H4 (cell line): ENCODE data around the gene PCSK4. TPM values are rescaled to one million over a fixed set of nuclear protein-coding genes. Genes with fewer than 3 reads are reported as not detected.
"Not testable (repeated sequence)": the region's sequence is repeated elsewhere in the genome, so short reads cannot be mapped to it uniquely, and the experiment has no call there.

ENCODE experiments used
- DNase-seq: peaks from one replicate; pipeline ENCODE4 v3.0.0-alpha.2; 2015; ENCODE audit warnings: low spot score
- total RNA-seq: library from RNA; depleted of rRNA; stranded (reverse); fragments of >200 nt; shearing (Covaris generic); gene quantifications from 2 replicates; pipeline ENCODE4 v1.2.3, GENCODE V29; 2014

The PCSK4 gene
- total RNA-seq, 1 experiment from 2014 or later = 0.31 TPM

DNA sequence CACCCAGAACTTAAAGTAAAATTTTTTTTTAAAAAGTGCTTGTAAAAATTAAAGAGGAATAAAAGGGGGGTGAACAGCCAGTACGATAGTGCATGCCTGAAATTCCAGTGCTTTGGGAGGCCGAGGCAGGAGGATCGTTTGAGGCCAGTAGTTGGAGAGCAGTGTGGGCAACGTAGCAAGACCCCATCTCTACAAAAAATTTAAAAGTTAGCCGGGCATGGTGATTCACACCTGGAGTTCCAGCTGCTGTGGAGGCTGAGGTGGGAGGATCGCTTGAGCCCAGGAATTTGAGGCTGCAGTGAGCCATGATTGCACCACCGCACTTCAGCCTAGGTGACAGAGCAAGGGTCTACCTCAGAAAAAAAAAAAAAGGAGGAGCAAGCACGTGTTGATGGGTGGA, 14.9 kb upstream of the PCSK4 start:
- DNase-seq = no peak

DNA sequence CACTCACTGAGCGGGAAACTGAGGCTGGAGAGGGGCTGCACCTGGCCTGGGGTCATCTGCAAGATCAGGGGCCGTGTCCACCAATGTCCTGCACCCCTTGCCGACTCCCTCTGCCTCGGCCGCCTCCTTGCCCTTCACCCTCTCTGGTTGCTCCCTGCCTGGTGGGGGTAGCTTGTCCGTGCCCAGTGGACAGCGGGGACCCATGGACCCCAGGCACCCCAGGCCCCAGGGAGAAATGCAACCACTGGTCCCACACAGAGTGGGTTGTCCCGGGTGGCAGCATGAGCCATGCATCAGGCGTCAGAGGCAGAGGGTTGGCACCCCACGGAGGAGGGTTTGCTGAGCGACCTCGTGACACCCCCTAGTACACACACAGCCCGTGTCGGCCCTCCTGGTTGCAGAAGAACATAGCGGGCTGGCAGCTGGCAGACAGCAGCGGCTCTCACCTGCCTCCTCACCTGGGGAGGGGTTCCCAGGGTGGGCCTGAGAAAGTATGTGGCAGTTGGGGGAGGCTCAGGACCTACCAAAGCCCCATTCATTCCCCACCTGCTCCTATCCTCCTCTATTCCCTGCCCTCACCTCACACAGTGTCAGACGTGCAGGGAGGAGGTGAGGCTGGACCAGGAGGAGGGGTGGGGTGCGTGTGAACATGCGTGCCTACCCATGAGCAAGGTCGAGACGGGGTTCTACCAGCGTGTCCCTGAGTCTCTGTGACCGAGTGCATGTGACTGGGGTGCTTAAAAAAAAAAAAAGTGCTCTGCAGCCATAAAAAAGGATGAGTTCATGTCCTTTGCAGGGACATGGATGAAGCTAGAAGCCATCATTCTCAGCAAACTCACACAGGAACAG, 14.0 kb upstream of the PCSK4 start:
- no peak for DNase-seq

GRCh38 chr19:1503089-1503924, 13.2 kb upstream of the PCSK4 start:
- DNase-seq = no peak

GRCh38 chr19:1502433-1503088, 12.4 kb upstream of the PCSK4 start:
- DNase-seq = no peak

DNA sequence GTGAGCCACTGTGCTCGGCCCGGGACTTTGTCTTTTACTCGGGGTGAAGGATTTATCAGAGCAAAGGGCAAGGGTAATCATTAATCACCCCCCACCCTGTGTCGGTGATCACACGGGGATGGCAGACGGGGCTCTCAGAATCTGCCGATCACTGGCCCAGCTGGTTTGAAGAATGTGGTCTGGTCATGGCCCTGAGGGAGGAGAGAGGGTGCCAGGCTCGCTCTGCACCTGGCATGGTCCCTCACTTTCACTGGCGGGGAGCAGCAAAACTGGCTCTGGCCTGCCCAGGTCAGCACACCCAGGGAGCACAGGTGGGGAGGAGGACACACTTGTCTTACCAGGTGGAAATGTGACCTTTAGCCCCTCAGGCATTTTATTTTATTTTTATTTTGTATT, 11.0 kb upstream of the PCSK4 start:
- no peak for DNase-seq

DNA sequence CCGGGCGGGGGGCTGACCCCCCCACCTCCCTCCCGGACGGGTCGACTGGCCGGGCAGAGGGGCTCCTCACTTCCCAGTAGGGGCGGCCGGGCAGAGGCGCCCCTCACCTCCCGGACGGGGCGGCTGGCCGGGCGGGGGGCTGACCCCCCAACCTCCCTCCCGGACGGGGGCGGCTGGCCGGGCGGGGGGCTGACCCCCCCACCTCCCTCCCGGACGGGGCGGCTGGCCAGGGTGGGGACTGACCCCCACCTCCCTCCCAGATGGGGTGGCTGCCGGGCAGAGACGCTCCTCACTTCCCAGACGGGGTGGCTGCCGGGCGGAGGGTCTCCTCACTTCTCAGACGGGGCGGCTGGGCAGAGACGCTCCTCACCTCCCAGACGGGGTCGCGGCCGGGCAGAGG, 9.1 kb upstream of the PCSK4 start:
- DNase-seq = not testable (repeated sequence)

DNA sequence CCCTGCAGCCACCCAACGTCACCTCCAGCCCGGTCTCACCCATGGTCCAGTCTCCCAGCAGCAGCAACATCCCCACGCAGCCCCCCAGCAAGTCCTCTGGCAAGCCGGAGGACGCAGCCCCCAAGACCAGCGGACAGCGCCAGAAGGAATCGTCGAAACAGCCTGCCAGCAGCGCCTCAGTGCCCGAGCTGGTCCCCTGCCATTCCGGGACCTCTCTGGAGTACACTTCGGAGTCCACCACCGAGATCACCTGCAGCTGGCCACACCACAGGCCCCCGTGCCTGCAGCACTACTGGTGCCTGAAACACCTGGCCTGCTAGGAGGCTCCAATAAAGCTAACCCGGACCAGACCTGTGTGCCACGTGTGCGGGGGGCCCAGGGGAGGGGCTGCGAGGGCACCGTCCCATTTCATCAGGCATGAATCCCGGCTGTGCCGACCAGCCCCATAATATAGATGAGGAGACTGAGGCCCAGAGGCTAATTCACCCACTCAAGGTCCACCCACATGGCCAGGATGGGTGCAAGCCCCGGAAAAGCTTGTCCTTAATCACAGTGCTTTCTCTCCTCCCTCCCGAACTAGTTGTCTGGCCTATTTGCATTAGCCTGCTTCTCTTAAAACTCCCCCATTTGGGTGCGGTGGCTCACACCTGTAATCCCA, 7.6 kb upstream of the PCSK4 start:
- no peak for DNase-seq

GRCh38 chr19:1496714-1497577, 6.8 kb upstream of the PCSK4 start:
- DNase-seq = no peak

DNA sequence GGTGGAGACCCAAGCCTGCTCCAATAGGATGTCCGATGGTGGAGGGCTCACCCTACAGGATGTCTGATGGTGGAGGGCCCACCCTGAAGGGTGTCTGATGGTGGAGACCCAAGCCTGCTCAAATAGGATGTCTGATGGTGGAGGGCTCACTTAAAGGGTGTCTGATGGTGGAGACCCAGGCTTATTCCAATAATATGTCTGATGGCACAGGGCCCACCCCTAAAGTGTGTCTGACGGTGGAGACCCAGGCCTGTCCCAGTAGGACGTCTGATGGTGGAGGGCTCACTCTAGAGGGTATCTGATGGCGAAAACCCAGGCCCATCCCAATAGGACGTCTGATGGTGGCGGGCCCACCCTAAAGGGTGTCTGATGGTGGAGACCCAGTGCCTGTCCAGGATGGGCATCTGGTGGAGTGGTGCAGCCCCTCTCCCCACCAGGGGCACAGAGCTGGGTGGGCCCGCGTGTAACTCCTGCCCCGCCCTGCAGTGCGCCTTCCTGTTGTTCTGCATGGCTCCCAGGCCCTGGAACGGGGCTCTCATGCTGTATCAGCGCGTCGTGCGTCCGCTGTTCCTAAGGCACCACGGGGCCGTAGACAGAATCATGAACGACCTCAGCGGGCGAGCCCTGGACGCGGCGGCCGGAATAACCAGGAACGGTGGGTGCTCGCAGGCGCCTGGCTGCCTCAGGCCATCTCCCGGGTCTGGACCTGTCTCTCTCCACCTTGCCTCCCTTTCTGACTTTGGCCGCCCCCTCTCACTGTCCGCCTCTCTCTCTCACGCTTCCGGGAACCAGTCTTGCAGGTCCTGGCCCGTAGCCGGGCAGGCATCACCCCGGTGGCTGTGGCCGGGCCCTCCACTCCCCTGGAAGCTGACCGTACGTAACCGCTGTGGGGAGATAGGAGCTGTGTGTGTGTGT, 5.9 kb upstream of the PCSK4 start:
- DNase-seq = no peak

DNA sequence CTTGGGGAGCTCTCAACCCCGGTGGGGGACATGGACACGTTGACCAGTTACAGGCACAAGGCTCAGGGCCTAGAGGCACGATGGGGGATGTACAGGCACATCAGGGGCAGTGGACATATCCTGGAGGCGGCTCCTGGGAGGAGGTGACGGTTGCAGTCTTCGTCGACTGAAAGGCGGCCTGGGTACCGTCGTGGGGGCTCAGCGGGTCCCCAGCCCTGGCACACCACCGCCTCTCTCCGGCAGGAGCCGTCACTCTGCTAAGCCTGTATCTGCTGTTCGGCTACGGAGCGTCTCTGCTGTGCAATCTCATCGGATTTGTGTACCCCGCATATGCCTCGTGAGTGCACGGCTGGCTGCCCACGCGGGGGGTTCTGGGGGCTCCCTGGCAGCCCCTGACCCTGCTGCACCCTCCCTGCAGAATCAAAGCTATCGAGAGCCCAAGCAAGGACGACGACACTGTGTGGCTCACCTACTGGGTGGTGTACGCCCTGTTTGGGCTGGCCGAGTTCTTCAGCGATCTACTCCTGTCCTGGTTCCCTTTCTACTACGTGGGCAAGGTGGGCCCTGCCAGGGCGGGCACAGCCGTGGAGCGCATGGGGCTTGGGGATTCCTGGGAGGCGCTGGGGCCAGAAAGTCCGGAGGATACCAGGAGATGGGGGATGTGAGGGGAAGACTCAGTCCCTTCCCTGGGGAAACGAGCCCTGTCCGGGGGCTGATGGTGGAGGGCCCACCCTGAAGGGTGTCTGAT, 5.1 kb upstream of the PCSK4 start:
- DNase-seq = no peak

- no peak for DNase-seq
Measured at GRCh38 chr19:1494115-1494815, 4.1 kb upstream of the PCSK4 start.

- no peak for DNase-seq
Measured at GRCh38 chr19:1492474-1493006, 2.4 kb upstream of the PCSK4 start.

DNA sequence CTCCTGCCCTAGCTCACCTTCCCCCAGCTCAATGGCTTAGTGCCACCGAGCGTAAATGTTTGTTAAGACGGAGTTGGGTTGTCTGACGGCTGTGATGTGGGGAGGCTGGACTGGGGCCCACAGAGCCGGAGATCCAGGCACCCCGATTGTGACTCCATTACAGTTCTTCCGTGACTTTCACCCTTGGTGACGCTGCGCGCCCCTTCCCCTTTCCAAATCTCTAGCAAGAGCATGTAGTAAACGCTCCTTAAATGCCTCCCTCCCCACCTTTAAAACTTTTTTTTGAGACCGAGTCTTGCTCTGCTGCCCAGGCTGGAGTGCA, 1.7 kb upstream of the PCSK4 start:
- no peak for DNase-seq

GRCh38 chr19:1491114-1491848, 1.1 kb upstream of the PCSK4 start, which contains the start of gene REEP6:
Gene REEP6, plus strand, starts transcription at chr19:1491181. Its CDS starts 89 bp downstream, at chr19:1491270.
- DNase-seq = no peak

GRCh38 chr19:1489463-1490310, 463 bp downstream of the PCSK4 start:
- no peak for DNase-seq

- DNase-seq = no peak
Measured at GRCh38 chr19:1488282-1488601, 1.9 kb downstream of the PCSK4 start.
